ENCODE measurements around the gene AHNAK2.

Gene AHNAK2

GRCh38 chr14:104897330-104898194, 80.6 kb downstream of the AHNAK2 start:
- H3K27ac ChIP-seq (replicated peaks): no peak overlapping the region
- no peak for DNase-seq (ENCODE audit: low read depth in 1 of 2, low spot score in 1 of 2)
- no peak for TF ChIP-seq REST (IDR thresholded peaks at IDR 0.05; ENCODE audit: insufficient replicate concordance, low read depth)
- TF ChIP-seq CTCF (IDR thresholded peaks at IDR 0.05; ENCODE audit: insufficient read depth, low read length): no peak
- no peak for TF ChIP-seq SPI1 (IDR thresholded peaks at IDR 0.05; ENCODE audit: borderline replicate concordance, low read depth)
- no peak for TF ChIP-seq GABPA (IDR thresholded peaks at IDR 0.05; ENCODE audit: low read depth)
- TF ChIP-seq POLR2AphosphoS5 (IDR thresholded peaks at IDR 0.05; ENCODE audit: low read depth): no peak
- peaks cover 2% of the 10 kb centered on the region for H3K27me3 ChIP-seq (ENCODE audit: insufficient read depth, poor library complexity, severe bottlenecking)
- no peak overlapping the region for H3K4me3 ChIP-seq (replicated peaks; ENCODE audit: insufficient read depth, low read length)

- no peak overlapping the region for H3K27ac ChIP-seq (replicated peaks)
- H3K27me3 ChIP-seq (ENCODE audit: insufficient read depth, poor library complexity, severe bottlenecking): peaks cover under 1% of the 10 kb centered on the region
- DNase-seq (ENCODE audit: low read depth in 1 of 2, low spot score in 1 of 2): peak; percentile 43 to 49
- no peak overlapping the region for H3K4me3 ChIP-seq (replicated peaks; ENCODE audit: insufficient read depth, low read length)
- TF ChIP-seq REST (IDR thresholded peaks at IDR 0.05; ENCODE audit: insufficient replicate concordance, low read depth): no peak
- no peak for TF ChIP-seq CTCF (IDR thresholded peaks at IDR 0.05; ENCODE audit: insufficient read depth, low read length)
- TF ChIP-seq POLR2AphosphoS5 (IDR thresholded peaks at IDR 0.05; ENCODE audit: low read depth): no peak
- no peak for TF ChIP-seq SPI1 (IDR thresholded peaks at IDR 0.05; ENCODE audit: borderline replicate concordance, low read depth)
- TF ChIP-seq GABPA (IDR thresholded peaks at IDR 0.05; ENCODE audit: low read depth): no peak
Observed at GRCh38 chr14:104895786-104896661, 82.2 kb downstream of the AHNAK2 start.

- TF ChIP-seq CTCF (IDR thresholded peaks at IDR 0.05; ENCODE audit: insufficient read depth, low read length) (no peak), POLR2AphosphoS5 (IDR thresholded peaks at IDR 0.05; ENCODE audit: low read depth) (no peak), SPI1 (IDR thresholded peaks at IDR 0.05; ENCODE audit: borderline replicate concordance, low read depth) (no peak), REST (IDR thresholded peaks at IDR 0.05; ENCODE audit: insufficient replicate concordance, low read depth) (no peak), GABPA (IDR thresholded peaks at IDR 0.05; ENCODE audit: low read depth) (no peak)
- no peak overlapping the region for H3K27ac ChIP-seq (replicated peaks)
- DNase-seq (ENCODE audit: low read depth in 1 of 2, low spot score in 1 of 2): no peak
Observed at GRCh38 chr14:104895207-104895785, 82.9 kb downstream of the AHNAK2 start.

More at GRCh38 chr14:104895207-104895785, 82.9 kb downstream of the AHNAK2 start:
- Histone ChIP-seq H3K27me3 (ENCODE audit: insufficient read depth, poor library complexity, severe bottlenecking) (no peaks in the 10 kb centered on the region), H3K4me3 (replicated peaks; ENCODE audit: insufficient read depth, low read length) (no peak overlapping the region)

Data from HL-60 (cell line).